Loucy (cell line): ENCODE data around the gene BCL2L2.

ENCODE experiments used
- H2AFZ ChIP-seq: fragments of 200-600 bp; sonication (generic); 2 replicates; pipeline ENCODE4 v1.6.0; 2016; ENCODE audit warnings: antibody characterized with exemption, mild to moderate bottlenecking, low read length, moderate library complexity
- H3F3A ChIP-seq: fragments of 200-600 bp; 2 replicates; pipeline ENCODE4 v1.6.0; 2016; ENCODE audit warnings: antibody characterized with exemption, low read depth, mild to moderate bottlenecking
- H3K27me3 ChIP-seq: fragments of 200-600 bp; sonication (generic); 2 replicates; pipeline ENCODE4 v1.6.1; 2014; ENCODE audit warnings: low read length, mild to moderate bottlenecking; ENCODE audit not compliant: insufficient read depth, poor library complexity, severe bottlenecking
- H3K36me3 ChIP-seq: fragments of 200-600 bp; sonication (generic); 2 replicates; pipeline ENCODE4 v1.6.1; 2016; ENCODE audit warnings: low read length; ENCODE audit not compliant: insufficient read depth
- H3K4me1 ChIP-seq: fragments of 200-600 bp; sonication (generic); 2 replicates; pipeline ENCODE4 v1.5.1; 2014; ENCODE audit warnings: low read length, mild to moderate bottlenecking; ENCODE audit not compliant: insufficient read depth, poor library complexity, severe bottlenecking
- H3K4me2 ChIP-seq: fragments of 200-600 bp; sonication (generic); 2 replicates; pipeline ENCODE4 v1.6.0; 2014; ENCODE audit warnings: antibody characterized with exemption, low read length, low read depth, mild to moderate bottlenecking; ENCODE audit not compliant: poor library complexity, severe bottlenecking
- H3K4me3 ChIP-seq: fragments of 200-600 bp; sonication (generic); 2 replicates; pipeline ENCODE4 v1.5.1; 2014; ENCODE audit warnings: low read length, mild to moderate bottlenecking, mixed read lengths; ENCODE audit not compliant: poor library complexity, severe bottlenecking
- H3K79me2 ChIP-seq: fragments of 200-600 bp; sonication (generic); 2 replicates; pipeline ENCODE4 v1.6.1; 2014; ENCODE audit warnings: low read length; ENCODE audit not compliant: insufficient read depth
- H3K9ac ChIP-seq: fragments of 200-600 bp; sonication (generic); 2 replicates; pipeline ENCODE4 v1.6.0; 2014; ENCODE audit warnings: mild to moderate bottlenecking, low read depth, low read length, moderate library complexity; ENCODE audit not compliant: poor library complexity, severe bottlenecking
- H3K9me2 ChIP-seq: fragments of 200-600 bp; sonication (generic); replicated peaks from 2 replicates; pipeline ENCODE4 v1.6.1; 2016; ENCODE audit warnings: low read depth, low read length, mixed read lengths
- H3K9me3 ChIP-seq: fragments of 200-600 bp; sonication (generic); 2 replicates; pipeline ENCODE4 v1.6.1; 2014; ENCODE audit warnings: mild to moderate bottlenecking, antibody characterized with exemption, low read length, low read depth; ENCODE audit not compliant: insufficient read depth
- H4K20me1 ChIP-seq: fragments of 200-600 bp; sonication (generic); 2 replicates; pipeline ENCODE4 v1.6.0; 2014; ENCODE audit warnings: antibody characterized with exemption, low read length, mild to moderate bottlenecking; ENCODE audit not compliant: insufficient read depth, poor library complexity, severe bottlenecking
- EZH2phosphoT487 ChIP-seq: fragments of 200-600 bp; IDR thresholded peaks from 2 replicates; pipeline ENCODE4 v1.6.1; 2018; ENCODE audit warnings: antibody characterized with exemption, mild to moderate bottlenecking, moderate library complexity, borderline replicate concordance
- TF ChIP-seq, protein P1 (sequence below): fragments of 200-600 bp; sonication (generic); conservative IDR thresholded peaks from 2 replicates; pipeline ENCODE4 v1.5.1; 2014; ENCODE audit warnings: mild to moderate bottlenecking, antibody characterized with exemption, low read length

The BCL2L2 gene

DNA sequence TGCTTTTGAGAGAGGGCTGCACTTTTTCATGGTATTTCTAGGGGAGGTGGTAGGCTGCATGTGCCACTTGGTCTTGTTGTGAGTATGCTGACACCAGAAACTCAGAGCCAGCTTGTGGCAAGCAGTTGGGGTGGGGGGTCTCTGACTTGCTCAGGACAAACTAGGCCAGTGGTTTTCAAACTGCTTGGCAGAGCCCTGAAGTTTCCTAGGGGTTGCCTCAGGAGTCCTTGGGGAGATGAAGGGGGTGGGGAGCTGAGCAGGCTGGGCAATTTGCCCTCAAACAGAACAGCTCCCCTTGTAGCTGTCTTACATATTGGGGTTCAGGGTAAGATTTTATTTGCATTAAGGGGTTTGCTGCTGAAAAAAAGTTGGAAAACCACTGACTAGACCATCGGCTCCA, 3.9 kb downstream of the BCL2L2 start:
- no peaks in the 10 kb centered on the region for H3K27me3 ChIP-seq
- peak overlapping the region; percentile 4 for H3K4me3 ChIP-seq
- H3K79me2 ChIP-seq = peaks cover 50% of the 10 kb centered on the region
- no peaks in the 10 kb centered on the region for H3K9me2 ChIP-seq
- peak overlapping the region; percentile 97 for H3K9ac ChIP-seq
- H2AFZ ChIP-seq = no peak overlapping the region
- no peaks in the 10 kb centered on the region for H3K36me3 ChIP-seq
- H3K9me3 ChIP-seq = no peaks in the 10 kb centered on the region
- H4K20me1 ChIP-seq = peaks cover 9% of the 10 kb centered on the region
- no peak for TF ChIP-seq EZH2phosphoT487
- TF ChIP-seq, protein P1, sequence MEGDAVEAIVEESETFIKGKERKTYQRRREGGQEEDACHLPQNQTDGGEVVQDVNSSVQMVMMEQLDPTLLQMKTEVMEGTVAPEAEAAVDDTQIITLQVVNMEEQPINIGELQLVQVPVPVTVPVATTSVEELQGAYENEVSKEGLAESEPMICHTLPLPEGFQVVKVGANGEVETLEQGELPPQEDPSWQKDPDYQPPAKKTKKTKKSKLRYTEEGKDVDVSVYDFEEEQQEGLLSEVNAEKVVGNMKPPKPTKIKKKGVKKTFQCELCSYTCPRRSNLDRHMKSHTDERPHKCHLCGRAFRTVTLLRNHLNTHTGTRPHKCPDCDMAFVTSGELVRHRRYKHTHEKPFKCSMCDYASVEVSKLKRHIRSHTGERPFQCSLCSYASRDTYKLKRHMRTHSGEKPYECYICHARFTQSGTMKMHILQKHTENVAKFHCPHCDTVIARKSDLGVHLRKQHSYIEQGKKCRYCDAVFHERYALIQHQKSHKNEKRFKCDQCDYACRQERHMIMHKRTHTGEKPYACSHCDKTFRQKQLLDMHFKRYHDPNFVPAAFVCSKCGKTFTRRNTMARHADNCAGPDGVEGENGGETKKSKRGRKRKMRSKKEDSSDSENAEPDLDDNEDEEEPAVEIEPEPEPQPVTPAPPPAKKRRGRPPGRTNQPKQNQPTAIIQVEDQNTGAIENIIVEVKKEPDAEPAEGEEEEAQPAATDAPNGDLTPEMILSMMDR = no peak
- peaks cover 31% of the 10 kb centered on the region for H3K4me1 ChIP-seq
- H3F3A ChIP-seq = no peaks in the 10 kb centered on the region
- H3K4me2 ChIP-seq = peak overlapping the region; percentile 91

DNA sequence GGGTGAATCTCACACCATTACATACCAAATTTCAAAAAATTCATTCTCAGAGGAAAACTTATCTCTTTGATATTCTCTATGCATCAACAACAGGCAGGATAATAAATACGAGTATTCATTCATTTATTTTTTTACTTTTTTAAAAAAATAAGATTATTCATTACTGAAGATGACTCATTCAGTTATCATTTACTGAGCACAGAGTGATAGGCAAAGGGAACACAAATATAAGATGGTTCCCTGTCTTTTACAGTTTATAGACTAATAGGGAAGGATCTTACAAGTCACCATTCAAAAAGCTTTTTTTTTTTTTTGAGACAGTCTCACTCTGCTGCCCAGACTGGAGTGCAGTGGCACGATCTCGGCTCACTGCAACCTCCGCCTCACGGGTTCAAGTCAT, 9.7 kb downstream of the BCL2L2 start:
- Histone ChIP-seq H4K20me1 (no peaks in the 10 kb centered on the region), H3K9me2 (no peaks in the 10 kb centered on the region), H3K36me3 (no peaks in the 10 kb centered on the region), H3K79me2 (no peaks in the 10 kb centered on the region), H3K27me3 (no peaks in the 10 kb centered on the region), H3K9ac (no peak overlapping the region), H3K4me2 (no peak overlapping the region), H3K4me1 (peaks cover 10% of the 10 kb centered on the region), H3K9me3 (no peaks in the 10 kb centered on the region), H3K4me3 (no peak overlapping the region), H3F3A (no peaks in the 10 kb centered on the region), H2AFZ (no peak overlapping the region)
- TF ChIP-seq, protein P1 = no peak
- no peak for TF ChIP-seq EZH2phosphoT487

GRCh38 chr14:23319746-23320583, 13.3 kb downstream of the BCL2L2 start:
- H3K4me3 ChIP-seq = peak overlapping the region; percentile 77
- peaks cover 31% of the 10 kb centered on the region for H4K20me1 ChIP-seq
- peaks cover 27% of the 10 kb centered on the region for H3K4me1 ChIP-seq
- H2AFZ ChIP-seq = peak overlapping the region; percentile 58; the same call in 1 of the 2 replicates
- H3K9me2 ChIP-seq = no peaks in the 10 kb centered on the region
- H3K36me3 ChIP-seq = peaks cover 17% of the 10 kb centered on the region; the same call in 1 of the 2 replicates
- H3K9me3 ChIP-seq = no peaks in the 10 kb centered on the region
- H3F3A ChIP-seq = no peaks in the 10 kb centered on the region
- H3K79me2 ChIP-seq = peaks cover 36% of the 10 kb centered on the region
- peak overlapping the region; percentile 79 for H3K9ac ChIP-seq
- no peaks in the 10 kb centered on the region for H3K27me3 ChIP-seq
- H3K4me2 ChIP-seq = peak overlapping the region; percentile 96
- no peak for TF ChIP-seq EZH2phosphoT487
